ENCODE measurements around the gene TXNDC2. TPM values are rescaled to one million over a fixed set of nuclear protein-coding genes. Genes with fewer than 3 reads are reported as not detected.

Gene TXNDC2
- total RNA-seq, 1 donor from 2014 or later = not detected

- H3K9me3 Mint-ChIP-seq (ENCODE audit: unreplicated experiment) = peaks cover 8% of the 10 kb centered on the region
- no peak overlapping the region for H3K4me3 Mint-ChIP-seq (ENCODE audit: unreplicated experiment)
- H3K4me1 Mint-ChIP-seq (ENCODE audit: low read depth, unreplicated experiment) = peaks cover 13% of the 10 kb centered on the region
- H3K27ac Mint-ChIP-seq (ENCODE audit: unreplicated experiment) = no peak overlapping the region
- DNase-seq = no peak
- H3K27me3 Mint-ChIP-seq (ENCODE audit: unreplicated experiment) = peaks cover 7% of the 10 kb centered on the region
- no peaks in the 10 kb centered on the region for H3K36me3 Mint-ChIP-seq (ENCODE audit: unreplicated experiment)
- no peak for TF ChIP-seq CTCF (IDR thresholded peaks at IDR 0.05; ENCODE audit: partially characterized antibody, unreplicated experiment)
These were observed 32.4 kb downstream of the TXNDC2 start for GRCh38 chr18:9918016-9918680.

DNA sequence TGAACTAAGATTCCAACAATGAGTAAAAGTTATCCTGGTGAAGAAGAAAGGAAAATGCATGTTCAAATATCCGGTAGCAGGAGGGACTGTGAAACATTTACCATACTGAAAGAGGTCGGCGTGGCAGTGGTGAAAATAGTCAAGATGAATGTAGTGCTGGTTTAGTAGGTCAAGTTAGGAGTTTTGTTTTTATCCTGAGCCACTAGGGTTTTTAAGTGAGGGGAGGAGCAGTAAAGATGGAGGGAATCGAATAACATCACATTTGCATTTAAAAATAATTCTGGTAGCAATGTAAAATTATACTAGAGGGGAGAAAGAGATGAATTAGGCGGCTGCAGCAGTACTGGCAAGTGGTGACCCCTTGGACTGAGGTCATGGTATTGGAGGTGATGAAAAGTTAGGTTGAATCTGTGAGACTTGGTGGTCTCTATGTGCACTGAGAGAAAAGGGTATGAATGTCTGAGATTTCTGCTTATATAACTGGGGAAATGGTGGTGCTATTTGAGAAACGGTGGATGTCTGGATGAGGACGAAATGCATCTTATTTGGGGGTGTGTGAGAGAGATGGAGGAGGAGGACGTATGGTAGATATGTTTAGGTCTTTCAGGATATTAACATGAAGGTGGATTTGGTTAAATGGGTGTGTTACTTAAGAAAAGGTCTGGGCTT lies 33.9 kb downstream of the TXNDC2 start:
- H3K27ac Mint-ChIP-seq (ENCODE audit: unreplicated experiment) = no peak overlapping the region
- peaks cover 5% of the 10 kb centered on the region for H3K9me3 Mint-ChIP-seq (ENCODE audit: unreplicated experiment)
- no peak for TF ChIP-seq CTCF (IDR thresholded peaks at IDR 0.05; ENCODE audit: partially characterized antibody, unreplicated experiment)
- no peak overlapping the region for H3K4me3 Mint-ChIP-seq (ENCODE audit: unreplicated experiment)
- peaks cover 5% of the 10 kb centered on the region for H3K27me3 Mint-ChIP-seq (ENCODE audit: unreplicated experiment)
- no peak for DNase-seq
- H3K36me3 Mint-ChIP-seq (ENCODE audit: unreplicated experiment) = no peaks in the 10 kb centered on the region
- H3K4me1 Mint-ChIP-seq (ENCODE audit: low read depth, unreplicated experiment) = peaks cover 19% of the 10 kb centered on the region

DNA sequence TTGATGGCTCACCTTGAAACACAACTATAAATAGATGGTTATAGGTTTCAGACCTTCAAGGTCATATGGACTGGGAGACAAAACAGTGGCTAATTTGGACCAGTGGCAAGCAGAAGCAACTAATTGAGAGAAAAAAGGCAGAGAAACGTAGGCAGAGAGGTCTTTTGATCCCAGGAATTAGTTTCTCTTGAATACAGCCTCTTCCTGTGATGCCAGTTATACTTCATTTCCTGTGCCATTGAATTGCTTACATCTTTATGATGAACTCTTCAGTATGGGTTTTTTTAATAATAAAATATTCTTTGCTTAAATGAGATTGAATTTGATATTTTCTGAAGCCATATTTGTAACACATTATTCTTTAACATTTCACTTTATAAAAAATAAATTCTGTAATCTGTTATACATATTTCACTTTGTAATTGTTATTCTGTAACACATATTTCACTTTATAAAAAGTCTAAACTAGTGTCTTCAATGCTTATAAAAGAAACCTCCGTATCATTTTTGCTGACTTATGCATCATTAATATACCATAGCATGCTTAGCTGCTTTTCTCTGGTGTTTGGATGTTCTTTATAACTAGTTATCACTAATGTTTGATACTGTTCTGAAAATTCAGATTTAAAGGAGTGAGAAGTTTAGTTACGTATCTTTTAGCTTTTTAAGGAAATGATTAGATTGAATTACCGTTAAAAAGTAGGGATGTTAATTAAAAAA lies 37.0 kb downstream of the TXNDC2 start:
- Mint-ChIP-seq H3K27me3 (ENCODE audit: unreplicated experiment) (no peaks in the 10 kb centered on the region), H3K4me1 (ENCODE audit: low read depth, unreplicated experiment) (peaks cover 19% of the 10 kb centered on the region), H3K9me3 (ENCODE audit: unreplicated experiment) (no peaks in the 10 kb centered on the region), H3K27ac (ENCODE audit: unreplicated experiment) (no peak overlapping the region), H3K36me3 (ENCODE audit: unreplicated experiment) (no peaks in the 10 kb centered on the region), H3K4me3 (ENCODE audit: unreplicated experiment) (no peak overlapping the region)
- TF ChIP-seq CTCF (IDR thresholded peaks at IDR 0.05; ENCODE audit: partially characterized antibody, unreplicated experiment) = no peak
- DNase-seq = no peak

GRCh38 chr18:9924371-9924943 lies 38.7 kb downstream of the TXNDC2 start:
- no peak overlapping the region for H3K4me3 Mint-ChIP-seq (ENCODE audit: unreplicated experiment)
- no peak overlapping the region for H3K27ac Mint-ChIP-seq (ENCODE audit: unreplicated experiment)
- no peak for DNase-seq
- peaks cover 21% of the 10 kb centered on the region for H3K4me1 Mint-ChIP-seq (ENCODE audit: low read depth, unreplicated experiment)
- H3K9me3 Mint-ChIP-seq (ENCODE audit: unreplicated experiment) = no peaks in the 10 kb centered on the region
- no peak for TF ChIP-seq CTCF (IDR thresholded peaks at IDR 0.05; ENCODE audit: partially characterized antibody, unreplicated experiment)
- no peaks in the 10 kb centered on the region for H3K27me3 Mint-ChIP-seq (ENCODE audit: unreplicated experiment)
- H3K36me3 Mint-ChIP-seq (ENCODE audit: unreplicated experiment) = no peaks in the 10 kb centered on the region

Data from glutamatergic neuron (in vitro differentiated cells).